HEK293 (cell line): ENCODE results near the gene APC2.

Source experiments
- CTCF ChIA-PET: fragments of 350-600 bp; formaldehyde crosslinking; extraction: SDS; loops from one replicate; lab custom pipeline; 2021; ENCODE audit warnings: antibody characterized with exemption; lab: Yijun Ruan, JAX
- POLR2A ChIA-PET: fragments of 300-600 bp; formaldehyde crosslinking; extraction: SDS; loops from one replicate; lab custom pipeline; 2020; ENCODE audit warnings: antibody characterized with exemption, inconsistent platforms; lab: Yijun Ruan, JAX
- H3K27ac ChIP-seq: fragments of 200-500 bp; sonication (Bioruptor generic); 2 replicates; pipeline ENCODE4 v1.5.1; 2014; ENCODE audit warnings: low read depth, low read length, control low read depth, inconsistent platforms; ENCODE audit errors: extremely low read depth
- H3K36me3 ChIP-seq, 2 experiments: fragments of 200-500 bp in 1 of 2; sonication (Bioruptor generic) in 1 of 2; 1 replicate in 1 of 2; 2 replicates in 1 of 2; pipeline ENCODE4 v1.5.1; 2014 to 2017; ENCODE audit warnings: inconsistent platforms in 2 of 2, low read length in 2 of 2; ENCODE audit not compliant: control insufficient read depth in 2 of 2, insufficient read depth in 1 of 2
- H3K4me1 ChIP-seq: fragments of 200-500 bp; sonication (Bioruptor generic); 2 replicates; pipeline ENCODE4 v1.5.1; 2014; ENCODE audit warnings: mild to moderate bottlenecking, low read length, inconsistent platforms; ENCODE audit not compliant: control insufficient read depth, insufficient read depth
- H3K4me3 ChIP-seq: 2 replicates; pipeline ENCODE4 v1.5.1; 2011; ENCODE audit warnings: low read depth, mild to moderate bottlenecking, control low read depth, low read length, moderate library complexity
- H3K9me3 ChIP-seq: fragments of 200-500 bp; sonication (Bioruptor generic); 2 replicates; pipeline ENCODE4 v1.5.1; 2014; ENCODE audit warnings: low read depth, low read length, inconsistent platforms; ENCODE audit not compliant: control insufficient read depth, insufficient read depth
- AEBP2 ChIP-seq: fragments of 450-650 bp; formaldehyde crosslinking; IDR thresholded peaks from 2 replicates; pipeline ENCODE4 v1.5.1; 2016; ENCODE audit warnings: missing biosample characterization, missing genetic modification characterization, borderline replicate concordance
- HOXA7 ChIP-seq: sonication (generic); formaldehyde crosslinking; IDR thresholded peaks from 2 replicates; pipeline ENCODE4 v1.8.1; 2022; ENCODE audit warnings: missing genetic modification reagents, borderline replicate concordance
- PATZ1 ChIP-seq: fragments of 450-650 bp; formaldehyde crosslinking; IDR thresholded peaks from 2 replicates; pipeline ENCODE4 v1.5.1; 2016; ENCODE audit warnings: missing biosample characterization, missing genetic modification characterization
- REPIN1 ChIP-seq: fragments of 450-650 bp; formaldehyde crosslinking; IDR thresholded peaks from 2 replicates; pipeline ENCODE4 v1.5.1; 2017; ENCODE audit warnings: missing biosample characterization, missing genetic modification characterization, low read depth
- TCF7L2 ChIP-seq: IDR thresholded peaks from 2 replicates; pipeline ENCODE4 v1.6.1; 2011; ENCODE audit warnings: low read depth, mild to moderate bottlenecking, inconsistent platforms, low read length, moderate library complexity, borderline replicate concordance
- ZBTB11 ChIP-seq: fragments of 450-650 bp; formaldehyde crosslinking; conservative IDR thresholded peaks from 2 replicates; pipeline ENCODE4 v1.5.1; 2016; ENCODE audit warnings: low read depth, missing biosample characterization, missing genetic modification characterization
- ZBTB21 ChIP-seq: fragments of 450-650 bp; formaldehyde crosslinking; IDR thresholded peaks from 2 replicates; pipeline ENCODE4 v1.5.1; 2017; ENCODE audit warnings: missing biosample characterization, missing genetic modification characterization
- ZBTB7A ChIP-seq: fragments of 450-650 bp; formaldehyde crosslinking; IDR thresholded peaks from 2 replicates; pipeline ENCODE4 v1.5.1; 2016; ENCODE audit warnings: low read depth, missing biosample characterization, missing genetic modification characterization
- ZFP37 ChIP-seq: fragments of 450-650 bp; formaldehyde crosslinking; IDR thresholded peaks from 2 replicates; pipeline ENCODE4 v1.5.1; 2016; ENCODE audit warnings: missing biosample characterization, missing genetic modification characterization
- ZNF121 ChIP-seq: fragments of 450-650 bp; formaldehyde crosslinking; IDR thresholded peaks from 2 replicates; pipeline ENCODE4 v1.5.1; 2016; ENCODE audit warnings: missing biosample characterization, missing genetic modification characterization
- ZNF132 ChIP-seq: fragments of 450-650 bp; formaldehyde crosslinking; IDR thresholded peaks from 2 replicates; pipeline ENCODE4 v1.5.1; 2017; ENCODE audit warnings: missing biosample characterization, missing genetic modification characterization, borderline replicate concordance
- ZNF148 ChIP-seq: fragments of 450-650 bp; formaldehyde crosslinking; IDR thresholded peaks from 2 replicates; pipeline ENCODE4 v1.5.0; 2017; ENCODE audit warnings: missing biosample characterization, missing genetic modification characterization, borderline replicate concordance
- ZNF202 ChIP-seq: fragments of 450-650 bp; formaldehyde crosslinking; IDR thresholded peaks from 2 replicates; pipeline ENCODE4 v1.5.1; 2016; ENCODE audit warnings: missing biosample characterization, missing genetic modification characterization, borderline replicate concordance
- ZNF239 ChIP-seq: fragments of 450-650 bp; formaldehyde crosslinking; IDR thresholded peaks from 2 replicates; pipeline ENCODE4 v1.5.1; 2016; ENCODE audit warnings: missing biosample characterization, missing genetic modification characterization
- ZNF24 ChIP-seq: fragments of 450-650 bp; formaldehyde crosslinking; IDR thresholded peaks from 2 replicates; pipeline ENCODE4 v1.5.1; 2016; ENCODE audit warnings: missing biosample characterization, missing genetic modification characterization
- ZNF302 ChIP-seq: fragments of 450-650 bp; formaldehyde crosslinking; IDR thresholded peaks from 2 replicates; pipeline ENCODE4 v1.5.1; 2016; ENCODE audit warnings: missing biosample characterization, missing genetic modification characterization, low read depth
- ZNF37A ChIP-seq: fragments of 450-650 bp; IDR thresholded peaks from 2 replicates; pipeline ENCODE4 v1.5.1; 2018; ENCODE audit warnings: missing biosample characterization, missing genetic modification characterization
- ZNF391 ChIP-seq: fragments of 450-650 bp; formaldehyde crosslinking; IDR thresholded peaks from 2 replicates; pipeline ENCODE4 v1.5.1; 2016; ENCODE audit warnings: low read depth, missing biosample characterization, missing genetic modification characterization, borderline replicate concordance
- ZNF514 ChIP-seq: fragments of 450-650 bp; formaldehyde crosslinking; IDR thresholded peaks from 2 replicates; pipeline ENCODE4 v1.5.1; 2016; ENCODE audit warnings: missing biosample characterization, missing genetic modification characterization
- ZNF560 ChIP-seq: fragments of 450-650 bp; formaldehyde crosslinking; IDR thresholded peaks from 2 replicates; pipeline ENCODE4 v1.5.1; 2017; ENCODE audit warnings: missing biosample characterization, missing genetic modification characterization, borderline replicate concordance
- ZNF704 ChIP-seq: fragments of 450-650 bp; formaldehyde crosslinking; IDR thresholded peaks from 2 replicates; pipeline ENCODE4 v1.5.1; 2016; ENCODE audit warnings: missing biosample characterization, missing genetic modification characterization
- ZNF843 ChIP-seq: fragments of 450-650 bp; formaldehyde crosslinking; IDR thresholded peaks from 2 replicates; pipeline ENCODE4 v1.5.1; 2016; ENCODE audit warnings: missing biosample characterization, missing genetic modification characterization

The APC2 gene

GRCh38 chr19:1520203-1520780 lies 70.4 kb downstream of the APC2 start:
- H3K36me3 ChIP-seq, result no peaks in the 10 kb centered on the region
- H3K27ac ChIP-seq, result no peak overlapping the region
- no peaks in the 10 kb centered on the region for H3K9me3 ChIP-seq
- TF ChIP-seq ZNF514 (tag by site-specific recombination), result no peak
- TF ChIP-seq ZNF121 (tag by site-specific recombination), result no peak
- no peak for TF ChIP-seq ZNF560 (tag by site-specific recombination)
- TF ChIP-seq ZNF24 (tag by site-specific recombination), result no peak
- no peak for TF ChIP-seq REPIN1
- TF ChIP-seq ZFP37, result no peak
- no peak for TF ChIP-seq HOXA7 (CRISPR knock-in tag)
- no peak for TF ChIP-seq ZBTB21 (tag by site-specific recombination)
- no peak for TF ChIP-seq ZBTB7A (tag by site-specific recombination)
- no peak for TF ChIP-seq ZNF843 (tag by site-specific recombination)
- TF ChIP-seq ZBTB11, result no peak
- no peak for TF ChIP-seq ZNF202 (tag by site-specific recombination)
- TF ChIP-seq ZNF132 (tag by site-specific recombination), result no peak
- TF ChIP-seq ZNF391 (tag by site-specific recombination), result no peak
- TF ChIP-seq AEBP2 (tag by site-specific recombination), result no peak
- TF ChIP-seq ZNF704 (tag by site-specific recombination), result no peak
- ChIA-PET CTCF (interaction anchor here (1.1 kb wide), 1 partner anchor 16 kb away, joined by 3 read pairs; no protein-coding TSS in a partner anchor), POLR2A (no interaction called here)
- no peak overlapping the region for H3K4me3 ChIP-seq
- H3K4me1 ChIP-seq, result no peaks in the 10 kb centered on the region

- Histone ChIP-seq H3K36me3 (no peaks in the 10 kb centered on the region), H3K4me3 (no peak overlapping the region), H3K9me3 (no peaks in the 10 kb centered on the region), H3K27ac (no peak overlapping the region), H3K4me1 (no peaks in the 10 kb centered on the region)
- TF ChIP-seq ZNF239 (no peak), ZNF148 (tag by site-specific recombination) (no peak), ZBTB21 (tag by site-specific recombination) (no peak), ZNF302 (tag by site-specific recombination) (no peak), ZNF37A (tag by site-specific recombination) (no peak), PATZ1 (tag by site-specific recombination) (peak; percentile 19; the same call in 1 of the 2 replicates), HOXA7 (CRISPR knock-in tag) (no peak), TCF7L2 (no peak)
- CTCF ChIA-PET, result interaction anchor here (0.6 to 0.8 kb wide), 2 partner anchors 24 to 267 kb away, joined by 3 read pairs; no protein-coding TSS in a partner anchor
- POLR2A ChIA-PET, result no interaction called here
Observed at GRCh38 chr19:1521636-1522035, 71.7 kb downstream of the APC2 start.
